ENCODE measurements around the gene EHBP1. TPM values are rescaled to one million over a fixed set of nuclear protein-coding genes. Genes with fewer than 3 reads are reported as not detected.

EHBP1 gene
- polyA plus RNA-seq, 1 of the 3 experiments (the other 2 are of a cell fraction) = 62.7 TPM

- TF ChIP-seq CHD2 (IDR thresholded peaks at IDR 0.05; ENCODE audit: low read length, partially characterized antibody) = peak; percentile 87
- TF ChIP-seq ZBTB33 (IDR thresholded peaks at IDR 0.05; ENCODE audit: borderline replicate concordance, low read depth) = no peak
- TF ChIP-seq TEAD4 (IDR thresholded peaks at IDR 0.05; ENCODE audit: borderline replicate concordance, insufficient read depth) = no peak
- no peak for TF ChIP-seq RCOR1 (IDR thresholded peaks at IDR 0.05; ENCODE audit: low read length)
- TF ChIP-seq GATA2 (CRISPR knock-in tag; IDR thresholded peaks at IDR 0.05) = no peak
- TF ChIP-seq REST (IDR thresholded peaks at IDR 0.05; ENCODE audit: low read depth, low read length) = peak; percentile 40; the same call in 1 of the 2 replicates
These were observed at the start of gene EHBP1 (continued) for GRCh38 chr2:62705007-62705829.

GRCh38 chr2:62657783-62658182, 47.7 kb upstream of the EHBP1 start:
- Histone ChIP-seq H3K27ac (ENCODE audit: low read depth in 2 of 2, low read length in 1 of 2) (no peak overlapping the region), H3K4me1 (ENCODE audit: control insufficient read depth in 1 of 2, insufficient read depth in 2 of 2, low read depth in 1 of 2, low read length in 1 of 2) (peaks cover 14 to 18% of the 10 kb centered on the region in 2 experiments), H3K9me3 (no peaks in the 10 kb centered on the region), H3K4me3 (ENCODE audit: low read depth in 2 of 2, low read length in 1 of 2) (no peak overlapping the region), H3K4me2 (no peak overlapping the region), H3K9ac (no peak overlapping the region), H3K36me3 (replicated peaks in 1 of 2; ENCODE audit: control insufficient read depth in 1 of 2, insufficient read depth in 2 of 2, low read length in 1 of 2) (no peaks in the 10 kb centered on the region), H3F3A (replicated peaks; ENCODE audit: insufficient read depth) (no peaks in the 10 kb centered on the region), H3K79me2 (ENCODE audit: insufficient read depth) (no peaks in the 10 kb centered on the region), H4K20me1 (ENCODE audit: insufficient read depth) (no peaks in the 10 kb centered on the region), H3K27me3 (ENCODE audit: insufficient read depth) (no peaks in the 10 kb centered on the region), H2AFZ (ENCODE audit: low read depth) (no peak overlapping the region), H3K9me2 (no peaks in the 10 kb centered on the region)
- POLR2A ChIA-PET = no interaction called here
- CTCF ChIA-PET = no interaction called here
- DNase-seq = no peak
- no peak for TF ChIP-seq SIN3A (IDR thresholded peaks at IDR 0.05; ENCODE audit: borderline replicate concordance, low read depth, low read length)
- TF ChIP-seq EZH2phosphoT487 (IDR thresholded peaks at IDR 0.05; ENCODE audit: borderline replicate concordance, low read depth) = no peak
- no peak for TF ChIP-seq FOSL2 (IDR thresholded peaks at IDR 0.05; ENCODE audit: borderline replicate concordance, low read depth)
- TF ChIP-seq MAX (IDR thresholded peaks at IDR 0.05; ENCODE audit: low read depth) = no peak
- TF ChIP-seq RXRA (IDR thresholded peaks at IDR 0.05; ENCODE audit: borderline replicate concordance, low read depth) = no peak
- TF ChIP-seq JUND (IDR thresholded peaks at IDR 0.05) = no peak
- TF ChIP-seq RAD21 (IDR thresholded peaks at IDR 0.05; ENCODE audit: low read length) = no peak
- TF ChIP-seq NRF1 (IDR thresholded peaks at IDR 0.05; ENCODE audit: low read depth, low read length) = no peak
- TF ChIP-seq PBX3 (IDR thresholded peaks at IDR 0.05) = no peak
- no peak for TF ChIP-seq USF1 (IDR thresholded peaks at IDR 0.05; ENCODE audit: borderline replicate concordance, low read depth)
- no peak for TF ChIP-seq FOXJ3 (CRISPR knock-in tag; IDR thresholded peaks at IDR 0.05)
- no peak for TF ChIP-seq TAF1 (IDR thresholded peaks at IDR 0.05; ENCODE audit: borderline replicate concordance, low read depth, low read length)
- no peak for TF ChIP-seq RCOR1 (IDR thresholded peaks at IDR 0.05; ENCODE audit: low read length)
- TF ChIP-seq REST (IDR thresholded peaks at IDR 0.05; ENCODE audit: low read depth, low read length) = no peak
